ENCODE data around the gene GCK.
"Not testable (repeated sequence)": the region's sequence is repeated elsewhere in the genome, so short reads cannot be mapped to it uniquely, and the experiment has no call there.

GCK gene

DNA sequence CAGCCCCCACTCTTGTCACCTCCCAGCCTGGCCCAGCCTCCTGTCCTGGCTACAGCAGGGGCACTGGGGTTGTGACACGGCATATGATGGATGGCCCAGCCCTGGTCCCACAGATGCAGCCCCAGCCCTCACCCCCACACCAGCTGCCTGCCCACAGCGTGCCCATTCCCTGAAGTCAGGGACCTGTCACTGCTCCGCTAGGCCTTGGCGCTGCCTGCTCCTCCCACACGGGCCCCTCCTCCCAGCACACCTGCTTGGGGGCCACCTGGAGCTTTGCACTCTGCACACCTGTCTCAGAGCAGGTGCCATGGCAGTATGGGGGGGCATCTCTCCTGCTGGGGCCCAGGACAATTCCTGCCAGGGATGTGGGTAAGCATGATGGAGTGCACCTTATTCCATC is 3.5 kb downstream of the GCK start:
- H3K27me3 ChIP-seq (ENCODE audit: low read depth, low read length), result no peaks in the 10 kb centered on the region
- H3K4me1 ChIP-seq (ENCODE audit: control insufficient read depth in 1 of 2, insufficient read depth in 2 of 2, low read length in 2 of 2), result no peaks in the 10 kb centered on the region
- H3K9me3 ChIP-seq (ENCODE audit: control insufficient read depth in 1 of 2, low read length in 2 of 2), result peaks cover 4 to 12% of the 10 kb centered on the region in 2 donors
- no peaks in the 10 kb centered on the region for H3K36me3 ChIP-seq (ENCODE audit: control insufficient read depth in 1 of 2, insufficient read depth in 2 of 2, low read length in 2 of 2)
- H3K4me3 ChIP-seq (ENCODE audit: low read depth in 1 of 2, low read length in 2 of 2), result no peak overlapping the region
- H3K27ac ChIP-seq (ENCODE audit: low read length), result no peak overlapping the region

GRCh38 chr7:44184873-44185446 is 4.3 kb downstream of the GCK start:
- H3K36me3 ChIP-seq (ENCODE audit: control insufficient read depth in 1 of 2, insufficient read depth in 2 of 2, low read length in 2 of 2), result no peaks in the 10 kb centered on the region
- H3K9me3 ChIP-seq (ENCODE audit: control insufficient read depth in 1 of 2, low read length in 2 of 2), result peaks cover 4 to 12% of the 10 kb centered on the region in 2 donors
- no peak overlapping the region for H3K27ac ChIP-seq (ENCODE audit: low read length)
- no peaks in the 10 kb centered on the region for H3K4me1 ChIP-seq (ENCODE audit: control insufficient read depth in 1 of 2, insufficient read depth in 2 of 2, low read length in 2 of 2)
- H3K27me3 ChIP-seq (ENCODE audit: low read depth, low read length), result no peaks in the 10 kb centered on the region
- no peak overlapping the region for H3K4me3 ChIP-seq (ENCODE audit: low read depth in 1 of 2, low read length in 2 of 2)

DNA sequence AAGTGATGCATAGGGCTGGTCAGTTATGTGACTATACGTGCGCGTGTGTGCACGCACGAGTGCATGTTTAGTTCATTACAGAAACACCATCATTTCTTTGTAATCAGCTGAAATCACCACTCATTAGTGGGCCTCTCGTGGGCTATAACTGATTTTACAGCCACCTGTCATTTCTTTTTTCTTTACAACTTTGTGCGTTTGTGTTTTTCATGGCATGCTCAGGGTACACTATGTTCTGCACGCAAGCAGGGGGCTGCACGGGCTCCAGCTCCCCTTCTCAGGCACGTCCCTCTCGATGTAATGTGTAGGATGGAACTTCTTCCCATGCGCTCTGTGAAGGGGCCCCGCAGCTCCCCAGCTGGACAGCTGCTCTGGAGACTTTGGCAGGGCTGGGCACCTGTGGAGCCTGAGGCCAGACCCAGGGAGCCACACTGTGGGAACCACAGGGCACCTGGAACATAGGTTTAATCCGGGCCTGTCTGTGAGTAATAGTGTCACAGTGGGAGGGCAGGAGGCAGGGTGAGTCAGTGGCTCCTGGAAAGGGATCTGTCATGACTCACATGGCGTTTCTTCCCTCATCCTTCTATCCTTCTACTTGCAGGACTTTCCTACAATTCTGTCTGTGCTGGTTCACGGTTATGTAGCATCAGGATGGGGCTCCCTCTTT is 4.9 kb downstream of the GCK start:
- no peak overlapping the region for H3K4me3 ChIP-seq (ENCODE audit: low read depth in 1 of 2, low read length in 2 of 2)
- H3K9me3 ChIP-seq (ENCODE audit: control insufficient read depth in 1 of 2, low read length in 2 of 2), result peaks cover 4 to 12% of the 10 kb centered on the region in 2 donors
- no peaks in the 10 kb centered on the region for H3K27me3 ChIP-seq (ENCODE audit: low read depth, low read length)
- H3K36me3 ChIP-seq (ENCODE audit: control insufficient read depth in 1 of 2, insufficient read depth in 2 of 2, low read length in 2 of 2), result no peaks in the 10 kb centered on the region
- H3K4me1 ChIP-seq (ENCODE audit: control insufficient read depth in 1 of 2, insufficient read depth in 2 of 2, low read length in 2 of 2), result no peaks in the 10 kb centered on the region
- H3K27ac ChIP-seq (ENCODE audit: low read length), result no peak overlapping the region

DNA sequence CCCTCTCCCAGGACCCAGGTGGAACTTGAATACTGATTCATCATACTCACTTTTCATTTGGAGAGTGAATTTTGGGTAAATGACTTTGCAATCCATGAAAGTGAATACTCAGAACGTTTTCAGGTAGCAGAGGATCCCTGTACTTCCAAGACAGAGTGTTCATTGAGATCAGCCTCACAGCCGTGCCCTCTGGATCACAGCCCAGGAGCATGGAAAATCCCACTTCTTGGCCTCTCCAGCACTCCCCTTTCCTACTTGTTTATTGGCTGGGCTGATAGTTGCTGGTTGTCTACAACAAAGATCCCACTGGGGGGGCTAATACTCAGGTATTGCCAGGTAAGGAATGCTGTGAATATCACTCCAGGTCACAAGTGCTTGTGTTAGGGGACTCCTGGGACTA is 5.9 kb downstream of the GCK start:
- Histone ChIP-seq H3K4me3 (ENCODE audit: low read depth in 1 of 2, low read length in 2 of 2) (no peak overlapping the region), H3K27me3 (ENCODE audit: low read depth, low read length) (no peaks in the 10 kb centered on the region), H3K36me3 (ENCODE audit: control insufficient read depth in 1 of 2, insufficient read depth in 2 of 2, low read length in 2 of 2) (no peaks in the 10 kb centered on the region), H3K27ac (ENCODE audit: low read length) (no peak overlapping the region), H3K4me1 (ENCODE audit: control insufficient read depth in 1 of 2, insufficient read depth in 2 of 2, low read length in 2 of 2) (no peaks in the 10 kb centered on the region), H3K9me3 (ENCODE audit: control insufficient read depth in 1 of 2, low read length in 2 of 2) (peaks cover 4 to 12% of the 10 kb centered on the region in 2 donors)

- Histone ChIP-seq H3K27me3 (ENCODE audit: low read depth, low read length) (no peaks in the 10 kb centered on the region), H3K27ac (ENCODE audit: low read length) (no peak overlapping the region), H3K36me3 (ENCODE audit: control insufficient read depth in 1 of 2, insufficient read depth in 2 of 2, low read length in 2 of 2) (no peaks in the 10 kb centered on the region), H3K9me3 (ENCODE audit: control insufficient read depth in 1 of 2, low read length in 2 of 2) (peaks cover 4 to 12% of the 10 kb centered on the region in 2 donors), H3K4me1 (ENCODE audit: control insufficient read depth in 1 of 2, insufficient read depth in 2 of 2, low read length in 2 of 2) (no peaks in the 10 kb centered on the region), H3K4me3 (ENCODE audit: low read depth in 1 of 2, low read length in 2 of 2) (no peak overlapping the region)
Measured at GRCh38 chr7:44182827-44183226, 6.4 kb downstream of the GCK start.

- Histone ChIP-seq H3K36me3 (ENCODE audit: control insufficient read depth in 1 of 2, insufficient read depth in 2 of 2, low read length in 2 of 2) (no peaks in the 10 kb centered on the region), H3K4me3 (ENCODE audit: low read depth in 1 of 2, low read length in 2 of 2) (no peak overlapping the region), H3K27me3 (ENCODE audit: low read depth, low read length) (no peaks in the 10 kb centered on the region), H3K4me1 (ENCODE audit: control insufficient read depth in 1 of 2, insufficient read depth in 2 of 2, low read length in 2 of 2) (no peaks in the 10 kb centered on the region), H3K27ac (ENCODE audit: low read length) (no peak overlapping the region), H3K9me3 (ENCODE audit: control insufficient read depth in 1 of 2, low read length in 2 of 2) (peaks cover 4 to 12% of the 10 kb centered on the region in 2 donors)
Measured at GRCh38 chr7:44180631-44181030, 8.6 kb downstream of the GCK start.

DNA sequence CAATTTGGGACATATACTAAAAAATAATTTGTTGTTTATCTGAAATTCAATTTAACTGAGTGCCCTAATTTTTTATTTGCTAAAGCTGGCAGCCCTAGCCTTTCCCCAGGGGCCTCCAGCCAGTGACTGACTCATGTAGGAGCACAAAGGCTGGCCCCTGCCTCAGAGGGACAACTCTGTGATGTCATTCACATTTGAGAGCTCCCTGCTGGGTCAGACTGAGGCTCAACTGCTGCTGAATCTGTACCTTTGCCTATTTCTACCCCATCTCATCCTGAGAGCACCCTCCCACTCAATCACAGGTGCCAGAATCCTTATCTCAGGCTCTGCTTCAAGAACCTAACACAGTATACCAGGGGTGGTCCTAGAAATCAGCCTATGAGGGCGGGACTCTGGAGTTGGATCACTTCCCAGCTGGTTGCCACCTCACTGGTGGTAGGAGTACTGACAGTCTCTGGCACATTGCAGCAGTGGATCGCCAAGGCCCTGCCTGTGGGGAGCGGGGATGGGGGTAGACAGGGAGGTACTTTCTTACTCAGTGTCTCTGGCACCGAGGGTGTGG is 11.6 kb downstream of the GCK start:
- Histone ChIP-seq H3K36me3 (ENCODE audit: control insufficient read depth in 1 of 2, insufficient read depth in 2 of 2, low read length in 2 of 2) (no peaks in the 10 kb centered on the region), H3K27ac (ENCODE audit: low read length) (no peak overlapping the region), H3K4me3 (ENCODE audit: low read depth in 1 of 2, low read length in 2 of 2) (no peak overlapping the region), H3K27me3 (ENCODE audit: low read depth, low read length) (no peaks in the 10 kb centered on the region), H3K9me3 (ENCODE audit: control insufficient read depth in 1 of 2, low read length in 2 of 2) (peaks cover 3 to 6% of the 10 kb centered on the region in 2 donors), H3K4me1 (ENCODE audit: control insufficient read depth in 1 of 2, insufficient read depth in 2 of 2, low read length in 2 of 2) (no peaks in the 10 kb centered on the region)

GRCh38 chr7:44176486-44176885 is 12.8 kb downstream of the GCK start:
- Histone ChIP-seq H3K4me3 (ENCODE audit: low read depth in 1 of 2, low read length in 2 of 2) (no peak overlapping the region), H3K27ac (ENCODE audit: low read length) (no peak overlapping the region), H3K36me3 (ENCODE audit: control insufficient read depth in 1 of 2, insufficient read depth in 2 of 2, low read length in 2 of 2) (no peaks in the 10 kb centered on the region), H3K4me1 (ENCODE audit: control insufficient read depth in 1 of 2, insufficient read depth in 2 of 2, low read length in 2 of 2) (no peaks in the 10 kb centered on the region), H3K9me3 (ENCODE audit: control insufficient read depth in 1 of 2, low read length in 2 of 2) (no peaks in the 10 kb centered on the region), H3K27me3 (ENCODE audit: low read depth, low read length) (no peaks in the 10 kb centered on the region)

- no peaks in the 10 kb centered on the region for H3K27me3 ChIP-seq (ENCODE audit: low read depth, low read length)
- no peak overlapping the region for H3K27ac ChIP-seq (ENCODE audit: low read length)
- no peaks in the 10 kb centered on the region for H3K9me3 ChIP-seq (ENCODE audit: control insufficient read depth in 1 of 2, low read length in 2 of 2)
- no peaks in the 10 kb centered on the region for H3K36me3 ChIP-seq (ENCODE audit: control insufficient read depth in 1 of 2, insufficient read depth in 2 of 2, low read length in 2 of 2)
- H3K4me3 ChIP-seq (ENCODE audit: low read depth in 1 of 2, low read length in 2 of 2), result no peak overlapping the region
- no peaks in the 10 kb centered on the region for H3K4me1 ChIP-seq (ENCODE audit: control insufficient read depth in 1 of 2, insufficient read depth in 2 of 2, low read length in 2 of 2)
Measured at GRCh38 chr7:44175730-44176129, 13.5 kb downstream of the GCK start.

GRCh38 chr7:44174694-44174948 is 14.6 kb downstream of the GCK start:
- not testable (repeated sequence) for H3K4me3 ChIP-seq (ENCODE audit: low read depth in 1 of 2, low read length in 2 of 2); H3K36me3 ChIP-seq (ENCODE audit: control insufficient read depth in 1 of 2, insufficient read depth in 2 of 2, low read length in 2 of 2); H3K27ac ChIP-seq (ENCODE audit: low read length); H3K4me1 ChIP-seq (ENCODE audit: control insufficient read depth in 1 of 2, insufficient read depth in 2 of 2, low read length in 2 of 2); H3K27me3 ChIP-seq (ENCODE audit: low read depth, low read length); H3K9me3 ChIP-seq (ENCODE audit: control insufficient read depth in 1 of 2, low read length in 2 of 2)

GRCh38 chr7:44173911-44174693 is 15.1 kb downstream of the GCK start:
- Histone ChIP-seq H3K4me3 (ENCODE audit: low read depth in 1 of 2, low read length in 2 of 2) (no peak overlapping the region), H3K9me3 (ENCODE audit: control insufficient read depth in 1 of 2, low read length in 2 of 2) (no peaks in the 10 kb centered on the region), H3K36me3 (ENCODE audit: control insufficient read depth in 1 of 2, insufficient read depth in 2 of 2, low read length in 2 of 2) (no peaks in the 10 kb centered on the region), H3K4me1 (ENCODE audit: control insufficient read depth in 1 of 2, insufficient read depth in 2 of 2, low read length in 2 of 2) (no peaks in the 10 kb centered on the region), H3K27ac (ENCODE audit: low read length) (no peak overlapping the region), H3K27me3 (ENCODE audit: low read depth, low read length) (no peaks in the 10 kb centered on the region)
